SK-N-SH (cell line): ENCODE data around the gene TMEM131.

ENCODE experiments used
- CTCF ChIP-seq: fragments of 200-600 bp; sonication (generic); IDR thresholded peaks from 2 replicates; pipeline ENCODE4 v1.6.1; 2017; ENCODE audit warnings: antibody characterized with exemption, mild to moderate bottlenecking, moderate library complexity
- POLR2AphosphoS5 ChIP-seq: IDR thresholded peaks from 2 replicates; pipeline ENCODE4 v1.6.1; 2012; ENCODE audit warnings: low read depth, low read length
- TCF12 ChIP-seq: IDR thresholded peaks from 2 replicates; pipeline ENCODE4 v1.4.0; 2012

- no peak for TF ChIP-seq TCF12
- no peak for TF ChIP-seq CTCF
- no peak for TF ChIP-seq POLR2AphosphoS5
Measured at GRCh38 chr2:97840198-97840597, 155.6 kb downstream of the TMEM131 start.
